Chondrocyte (in vitro differentiated cells): ENCODE measurements around the gene INPP5A. TPM values are rescaled to one million over a fixed set of nuclear protein-coding genes. Genes with fewer than 3 reads are reported as not detected.

Experiments used
- DNase-seq: peaks from one replicate; pipeline ENCODE4 v3.0.0; 2021; ENCODE audit warnings: mixed read lengths, low spot score
- H3K27ac Mint-ChIP-seq: one replicate; pipeline ENCODE4 v1.8.0; 2021; ENCODE audit warnings: mild to moderate bottlenecking, moderate library complexity, mixed read lengths; ENCODE audit not compliant: unreplicated experiment
- H3K27me3 Mint-ChIP-seq: 2 replicates; pipeline ENCODE4 v1.8.0; 2021; ENCODE audit warnings: low read depth, mixed read lengths
- H3K36me3 Mint-ChIP-seq: 2 replicates; pipeline ENCODE4 v1.8.0; 2021; ENCODE audit warnings: low read depth, mixed read lengths
- H3K4me1 Mint-ChIP-seq: 2 replicates; pipeline ENCODE4 v1.8.0; 2021; ENCODE audit warnings: low read depth, mild to moderate bottlenecking, mixed read lengths
- H3K4me3 Mint-ChIP-seq: one replicate; pipeline ENCODE4 v1.8.0; 2021; ENCODE audit warnings: mild to moderate bottlenecking, moderate library complexity, mixed read lengths; ENCODE audit not compliant: unreplicated experiment
- H3K9me3 Mint-ChIP-seq: 2 replicates; pipeline ENCODE4 v1.8.0; 2021; ENCODE audit warnings: low read depth, mixed read lengths
- CTCF ChIP-seq: fragments of 200-600 bp; sonication (generic); IDR thresholded peaks from 2 replicates; pipeline ENCODE4 v1.5.0; 2021; ENCODE audit warnings: antibody characterized with exemption, mild to moderate bottlenecking, moderate library complexity
- total RNA-seq: library from RNA; stranded (reverse); gene quantifications from 3 replicates; pipeline ENCODE4 v1.2.1, GENCODE V29; 2021

The INPP5A gene
- total RNA-seq, 1 donor from 2014 or later, result 40.6 TPM

DNA sequence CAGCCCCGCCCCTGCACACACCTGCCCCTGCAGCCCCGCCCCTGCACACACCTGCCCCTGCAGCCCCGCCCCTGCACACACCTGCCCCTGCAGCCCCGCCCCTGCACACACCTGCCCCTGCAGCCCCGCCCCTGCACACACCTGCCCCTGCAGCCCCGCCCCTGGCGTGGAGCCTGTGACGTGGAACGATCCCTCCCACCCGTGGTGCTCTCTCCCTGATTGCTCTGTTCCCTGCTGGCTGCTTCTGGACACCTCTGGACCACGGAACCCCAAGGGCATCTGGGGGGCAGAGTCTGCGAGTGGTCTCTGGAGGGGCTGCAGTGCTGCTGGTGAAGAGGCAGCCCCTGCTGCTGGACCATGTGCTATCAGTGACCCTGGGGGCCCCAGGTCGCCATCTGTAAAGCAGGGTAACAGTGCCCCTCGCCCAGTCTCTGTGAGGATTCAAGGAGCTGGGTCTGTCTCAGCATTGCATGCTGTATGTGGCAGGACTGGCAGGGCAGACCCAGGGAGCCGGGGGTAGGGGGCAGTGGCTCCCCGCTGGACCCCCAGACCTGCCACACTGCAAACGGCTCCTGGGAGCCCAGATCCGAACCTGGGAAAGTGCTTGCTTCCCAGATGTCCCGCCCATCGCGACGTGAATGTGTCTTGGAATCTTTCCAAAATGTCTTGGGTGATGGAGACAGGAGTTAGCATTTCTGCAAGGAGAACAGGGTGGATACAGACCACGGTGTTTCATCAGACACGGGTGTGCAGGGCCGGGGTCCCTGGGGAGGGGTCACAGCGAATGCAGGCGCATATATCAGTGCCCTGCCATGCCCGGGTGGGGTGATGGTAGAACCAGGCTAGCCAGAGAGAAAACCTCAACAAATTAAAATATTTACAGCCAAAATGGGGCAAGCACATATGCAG, 276.2 kb downstream of the INPP5A start:
- Mint-ChIP-seq H3K4me3 (no peak overlapping the region), H3K9me3 (peaks cover under 1% of the 10 kb centered on the region), H3K27me3 (peaks cover 47% of the 10 kb centered on the region), H3K27ac (no peak overlapping the region), H3K4me1 (no peaks in the 10 kb centered on the region), H3K36me3 (no peaks in the 10 kb centered on the region)
- DNase-seq, result peak; percentile 87
- no peak for TF ChIP-seq CTCF

GRCh38 chr10:132814469-132814856, 276.9 kb downstream of the INPP5A start:
- Mint-ChIP-seq H3K36me3 (peaks cover 5% of the 10 kb centered on the region), H3K4me3 (no peak overlapping the region), H3K27ac (no peak overlapping the region), H3K27me3 (peaks cover 54% of the 10 kb centered on the region), H3K9me3 (peaks cover 7% of the 10 kb centered on the region), H3K4me1 (no peaks in the 10 kb centered on the region)
- TF ChIP-seq CTCF, result no peak
- DNase-seq, result peak; percentile 55

DNA sequence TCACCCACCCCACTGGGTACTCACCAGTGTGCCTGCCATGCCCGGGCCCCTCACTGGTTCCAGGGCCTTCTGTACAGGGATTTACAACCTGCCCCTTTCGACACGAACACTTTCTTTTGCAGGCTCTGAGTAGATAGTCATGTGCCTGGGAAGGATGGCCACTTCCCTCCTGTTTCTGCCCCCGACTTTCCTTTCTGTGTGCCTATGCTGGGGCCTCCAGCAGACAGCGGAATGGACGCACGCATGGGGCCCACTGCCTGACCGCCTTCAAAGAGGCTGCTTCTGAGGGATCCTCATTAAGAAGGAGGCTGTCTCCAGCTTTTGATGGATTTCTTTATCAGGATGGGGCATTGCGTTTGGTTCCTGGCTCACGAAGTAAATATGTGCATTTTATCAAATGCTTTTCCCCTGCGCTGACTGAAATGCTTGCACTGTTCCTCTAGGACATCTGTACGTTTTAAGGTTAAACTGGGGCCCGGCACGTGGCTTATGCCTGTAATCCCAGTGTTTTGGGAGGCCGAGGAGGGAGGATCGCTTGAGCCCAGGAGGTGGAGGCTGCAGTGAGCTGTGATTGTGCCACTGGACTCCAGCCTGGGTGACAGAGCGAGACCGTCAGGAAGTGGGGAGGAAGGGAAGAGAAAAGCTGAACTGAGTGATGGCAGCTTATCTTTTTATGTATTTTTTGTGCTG, 277.7 kb downstream of the INPP5A start:
- Mint-ChIP-seq H3K36me3 (peaks cover 5% of the 10 kb centered on the region), H3K4me1 (no peaks in the 10 kb centered on the region), H3K27ac (no peak overlapping the region), H3K9me3 (peaks cover 13% of the 10 kb centered on the region), H3K27me3 (peaks cover 55% of the 10 kb centered on the region), H3K4me3 (no peak overlapping the region)
- DNase-seq, result peak; percentile 59
- TF ChIP-seq CTCF, result no peak

GRCh38 chr10:132816718-132817117, 279.1 kb downstream of the INPP5A start:
- peaks cover 13% of the 10 kb centered on the region for H3K9me3 Mint-ChIP-seq
- DNase-seq, result peak; percentile 14
- peaks cover 53% of the 10 kb centered on the region for H3K27me3 Mint-ChIP-seq
- H3K4me3 Mint-ChIP-seq, result no peak overlapping the region
- TF ChIP-seq CTCF, result no peak
- H3K27ac Mint-ChIP-seq, result no peak overlapping the region
- no peaks in the 10 kb centered on the region for H3K4me1 Mint-ChIP-seq
- H3K36me3 Mint-ChIP-seq, result peaks cover 5% of the 10 kb centered on the region

DNA sequence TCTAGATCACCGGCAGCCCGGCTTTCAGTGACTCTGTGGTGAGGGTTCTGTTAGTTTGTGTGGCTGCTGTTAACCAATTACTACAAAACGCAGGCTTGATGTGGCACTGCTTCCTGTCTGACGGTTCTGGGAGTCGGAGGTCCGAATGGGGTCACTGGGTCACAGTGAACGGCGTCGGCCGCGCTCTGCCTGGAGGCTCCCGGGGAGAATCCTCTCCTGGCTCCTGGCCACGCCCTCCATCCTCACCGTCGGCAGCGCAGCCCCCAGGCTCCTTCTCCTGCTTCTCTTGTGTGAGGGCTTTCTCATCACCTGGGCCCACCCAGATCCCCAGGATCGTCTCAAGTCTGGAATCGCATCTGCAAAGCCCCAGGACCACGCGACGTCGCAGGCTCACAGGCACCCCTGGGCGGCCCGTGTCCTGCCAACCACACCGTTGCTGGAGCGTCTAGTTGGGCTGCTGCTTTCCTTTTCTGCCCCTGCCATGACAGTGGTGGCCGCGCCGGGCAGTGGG, 280.2 kb downstream of the INPP5A start:
- no peak for DNase-seq
- Mint-ChIP-seq H3K27ac (no peak overlapping the region), H3K36me3 (peaks cover 5% of the 10 kb centered on the region), H3K27me3 (peaks cover 53% of the 10 kb centered on the region), H3K4me1 (no peaks in the 10 kb centered on the region), H3K4me3 (no peak overlapping the region), H3K9me3 (peaks cover 13% of the 10 kb centered on the region)
- TF ChIP-seq CTCF, result no peak
